ENCODE measurements around the gene ZNF687. TPM values are rescaled to one million over a fixed set of nuclear protein-coding genes. Genes with fewer than 3 reads are reported as not detected.
A peak's percentile ranks its signal among the peaks of the same experiment; 100 is the strongest.

ZNF687 gene
- total RNA-seq, 1 experiment from 2014 or later, result 19.0 TPM

DNA sequence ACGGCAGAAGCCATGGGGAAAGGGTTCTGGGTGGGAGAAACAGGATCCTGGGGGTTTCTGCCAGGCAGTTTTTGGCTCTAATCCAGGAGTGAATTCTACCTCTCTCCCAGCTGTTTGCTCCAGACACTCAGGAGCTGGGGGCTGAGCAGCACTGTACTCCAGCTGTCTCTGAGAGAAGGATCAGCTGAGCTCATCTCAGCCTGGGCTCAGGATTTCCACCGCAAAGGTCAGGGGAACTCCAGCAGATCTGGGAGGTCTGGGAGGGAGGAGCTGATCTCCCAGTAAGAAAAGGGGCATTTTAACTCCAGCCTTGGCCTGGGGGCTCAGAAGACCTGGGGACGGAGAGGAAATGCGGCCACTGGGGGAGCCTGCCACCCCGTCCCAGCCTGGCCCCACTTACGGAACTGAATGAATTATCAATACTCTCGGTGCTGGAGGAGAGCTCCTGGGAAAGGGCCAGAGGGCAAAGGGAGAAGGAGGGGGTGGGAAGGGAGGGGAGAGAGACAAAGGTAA, 27.8 kb downstream of the ZNF687 start:
- no peak for DNase-seq (ENCODE audit: low read depth)
- in situ Hi-C loops (cut with HindIII; ENCODE audit: low pct_unique_long_range_greater_than_20kb, low sequenced_read_pairs), result no loop called here

- DNase-seq (ENCODE audit: low read depth), result no peak
- in situ Hi-C loops (cut with HindIII; ENCODE audit: low pct_unique_long_range_greater_than_20kb, low sequenced_read_pairs), result no loop called here
These were observed 28.9 kb downstream of the ZNF687 start for GRCh38 chr1:151311011-151311410.

- in situ Hi-C loops (cut with HindIII; ENCODE audit: low pct_unique_long_range_greater_than_20kb, low sequenced_read_pairs), result no loop called here
These were observed 29.7 kb downstream of the ZNF687 start for GRCh38 chr1:151311589-151312331.

GRCh38 chr1:151312411-151312810, 30.3 kb downstream of the ZNF687 start:
- in situ Hi-C loops (cut with HindIII; ENCODE audit: low pct_unique_long_range_greater_than_20kb, low sequenced_read_pairs), result no loop called here
- no peak for DNase-seq (ENCODE audit: low read depth)

More at GRCh38 chr1:151311589-151312331, 29.7 kb downstream of the ZNF687 start:
- DNase-seq (ENCODE audit: low read depth), result peak; percentile 94

GRCh38 chr1:151312826-151313225, 30.7 kb downstream of the ZNF687 start:
- no peak for DNase-seq (ENCODE audit: low read depth)
- in situ Hi-C loops (cut with HindIII; ENCODE audit: low pct_unique_long_range_greater_than_20kb, low sequenced_read_pairs), result no loop called here

DNA sequence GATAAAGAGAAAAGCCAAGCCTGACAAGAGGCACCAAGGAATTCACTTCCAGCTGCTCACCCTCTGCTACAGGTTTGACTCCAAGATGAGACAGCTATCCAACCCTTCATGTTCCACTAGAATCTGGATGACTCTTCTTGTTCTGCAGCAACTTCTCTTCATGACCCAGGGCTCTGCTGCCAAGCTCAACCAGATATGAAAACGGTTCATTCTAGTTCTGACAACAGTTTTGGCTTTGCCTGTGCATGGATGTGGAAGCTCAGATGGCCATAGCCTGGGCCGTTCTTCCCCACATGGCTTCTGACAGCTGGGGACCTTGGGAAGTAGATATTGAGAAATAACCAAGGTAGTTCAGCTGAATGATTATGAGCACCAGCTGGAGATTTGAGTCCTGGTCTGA, 31.4 kb downstream of the ZNF687 start:
- in situ Hi-C loops (cut with HindIII; ENCODE audit: low pct_unique_long_range_greater_than_20kb, low sequenced_read_pairs), result no loop called here
- DNase-seq (ENCODE audit: low read depth), result no peak

GRCh38 chr1:151314137-151314875, 32.2 kb downstream of the ZNF687 start:
- peak; percentile 21 for DNase-seq (ENCODE audit: low read depth)
- in situ Hi-C loops (cut with HindIII; ENCODE audit: low pct_unique_long_range_greater_than_20kb, low sequenced_read_pairs), result no loop called here

DNA sequence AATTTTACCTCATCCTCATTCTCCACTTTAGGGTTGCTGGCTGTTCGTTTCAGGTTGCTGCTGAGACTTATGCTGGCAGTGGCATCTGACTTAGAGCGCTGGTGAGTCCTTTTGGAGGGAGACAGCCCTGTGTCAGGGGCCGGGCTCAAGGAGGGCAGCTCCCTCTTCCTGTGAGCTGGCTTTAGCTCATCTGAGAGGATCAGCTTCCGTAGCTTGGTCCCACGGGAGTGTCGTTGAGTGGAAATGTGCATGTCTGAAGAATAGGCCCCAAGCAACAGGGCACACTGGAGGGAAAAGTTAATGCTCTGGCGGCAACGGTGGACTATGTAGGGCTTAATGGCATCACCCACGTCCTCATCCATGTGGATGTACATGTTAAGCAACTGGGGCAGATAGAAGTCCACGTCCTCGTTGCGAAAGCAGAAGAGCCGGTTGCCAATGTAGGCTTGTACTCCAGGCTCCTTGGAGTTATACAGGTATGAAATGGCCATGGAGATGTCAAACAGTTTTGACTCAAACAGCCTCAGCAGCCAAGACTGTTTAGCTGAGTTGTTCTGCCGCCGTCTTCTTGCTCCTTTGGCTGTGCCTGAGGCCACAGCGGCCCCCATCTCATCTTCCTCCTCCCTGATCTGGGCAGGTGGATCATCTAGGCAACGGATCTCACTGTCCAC, 33.6 kb downstream of the ZNF687 start:
- in situ Hi-C loops (cut with HindIII; ENCODE audit: low pct_unique_long_range_greater_than_20kb, low sequenced_read_pairs), result no loop called here

GRCh38 chr1:151318975-151319374, 36.9 kb downstream of the ZNF687 start:
- DNase-seq (ENCODE audit: low read depth), result no peak
- in situ Hi-C loops (cut with HindIII; ENCODE audit: low pct_unique_long_range_greater_than_20kb, low sequenced_read_pairs), result no loop called here

More for the DNA sequence above, 33.6 kb downstream of the ZNF687 start:
- no peak for DNase-seq (ENCODE audit: low read depth)

- in situ Hi-C loops (cut with HindIII; ENCODE audit: low pct_unique_long_range_greater_than_20kb, low sequenced_read_pairs), result no loop called here
These were observed 42.4 kb downstream of the ZNF687 start for GRCh38 chr1:151324390-151324930.

GRCh38 chr1:151325231-151325630, 43.1 kb downstream of the ZNF687 start:
- in situ Hi-C loops (cut with HindIII; ENCODE audit: low pct_unique_long_range_greater_than_20kb, low sequenced_read_pairs), result no loop called here
- DNase-seq (ENCODE audit: low read depth), result no peak

More at GRCh38 chr1:151324390-151324930, 42.4 kb downstream of the ZNF687 start:
- DNase-seq (ENCODE audit: low read depth), result no peak

GRCh38 chr1:151325646-151326429, 43.7 kb downstream of the ZNF687 start:
- in situ Hi-C loops (cut with HindIII; ENCODE audit: low pct_unique_long_range_greater_than_20kb, low sequenced_read_pairs), result no loop called here
- DNase-seq (ENCODE audit: low read depth), result no peak

- no peak for DNase-seq (ENCODE audit: low read depth)
- in situ Hi-C loops (cut with HindIII; ENCODE audit: low pct_unique_long_range_greater_than_20kb, low sequenced_read_pairs), result no loop called here
These were observed 44.6 kb downstream of the ZNF687 start for GRCh38 chr1:151326619-151327222.

DNA sequence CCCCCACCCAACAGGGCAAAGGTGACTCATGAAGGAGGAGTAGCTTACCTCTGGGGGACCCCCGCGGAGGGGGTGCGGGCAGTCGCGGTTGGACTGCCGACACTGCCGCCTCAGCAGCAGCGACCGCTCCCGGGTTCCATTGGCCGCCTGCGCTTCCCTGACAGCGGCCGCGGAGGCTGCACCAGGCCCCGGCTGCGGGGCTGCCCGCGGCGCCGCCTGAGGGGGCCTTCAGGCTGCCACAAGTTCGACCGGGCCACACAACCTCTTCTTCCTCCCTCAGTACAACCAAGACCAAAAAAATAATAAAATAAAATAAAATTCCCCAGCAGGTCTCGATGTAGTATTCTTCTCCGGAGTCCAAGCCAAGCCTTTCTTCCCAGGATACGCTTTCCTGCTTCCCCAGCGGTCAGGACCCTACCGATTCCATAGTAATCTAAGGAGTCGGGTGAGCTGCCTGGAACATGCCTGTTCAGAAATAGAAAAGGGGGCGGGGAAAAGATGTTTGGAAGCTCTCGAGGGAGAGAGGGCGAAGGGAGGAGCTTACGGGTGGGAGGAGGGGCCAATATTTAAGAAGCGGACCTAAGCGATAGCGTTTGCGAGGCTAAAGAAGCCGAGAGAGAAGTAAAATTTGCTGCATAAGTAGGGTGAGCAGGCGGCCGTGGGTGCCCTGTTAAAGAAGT, 45.3 kb downstream of the ZNF687 start, which contains the start of gene PI4KB:
PI4KB (minus strand) TSS at position 194 of the 680 bp plus-strand sequence. CDS start 10,935 bp downstream, outside the sequence.
- in situ Hi-C loops (cut with HindIII; ENCODE audit: low pct_unique_long_range_greater_than_20kb, low sequenced_read_pairs), result no loop called here
- peak; percentile 98 for DNase-seq (ENCODE audit: low read depth)

- in situ Hi-C loops (cut with HindIII; ENCODE audit: low pct_unique_long_range_greater_than_20kb, low sequenced_read_pairs), result no loop called here
- DNase-seq (ENCODE audit: low read depth), result no peak
These were observed 46.0 kb downstream of the ZNF687 start for GRCh38 chr1:151327903-151328674.

GRCh38 chr1:151334822-151335221, 52.7 kb downstream of the ZNF687 start:
- in situ Hi-C loops (cut with HindIII; ENCODE audit: low pct_unique_long_range_greater_than_20kb, low sequenced_read_pairs), result no loop called here

More at GRCh38 chr1:151334822-151335221, 52.7 kb downstream of the ZNF687 start:
- no peak for DNase-seq (ENCODE audit: low read depth)
